Measurements from ENCODE around the gene KIAA0408. TPM values are rescaled to one million over a fixed set of nuclear protein-coding genes. Genes with fewer than 3 reads are reported as not detected.
"Not testable (repeated sequence)": the region's sequence is repeated elsewhere in the genome, so short reads cannot be mapped to it uniquely, and the experiment has no call there.

The KIAA0408 gene
- total RNA-seq, 2 donors from 2014 or later = 0.64 to 0.84 TPM

- WGBS, 2 experiments (ENCODE audit: insufficient coverage in 1 of 2, insufficient read length in 1 of 2) = 95 to 100% methylated on average over 1 to 7 of the region's 7 CpGs
- H3K27me3 Mint-ChIP-seq (ENCODE audit: insufficient read depth) = no peaks in the 10 kb centered on the region
- H3K27me3 ChIP-seq (ENCODE audit: control insufficient read depth, insufficient read depth, low read length, poor library complexity, severe bottlenecking) = no peaks in the 10 kb centered on the region
These were observed 23.5 kb downstream of the KIAA0408 start for GRCh38 chr6:127435626-127436220.

DNA sequence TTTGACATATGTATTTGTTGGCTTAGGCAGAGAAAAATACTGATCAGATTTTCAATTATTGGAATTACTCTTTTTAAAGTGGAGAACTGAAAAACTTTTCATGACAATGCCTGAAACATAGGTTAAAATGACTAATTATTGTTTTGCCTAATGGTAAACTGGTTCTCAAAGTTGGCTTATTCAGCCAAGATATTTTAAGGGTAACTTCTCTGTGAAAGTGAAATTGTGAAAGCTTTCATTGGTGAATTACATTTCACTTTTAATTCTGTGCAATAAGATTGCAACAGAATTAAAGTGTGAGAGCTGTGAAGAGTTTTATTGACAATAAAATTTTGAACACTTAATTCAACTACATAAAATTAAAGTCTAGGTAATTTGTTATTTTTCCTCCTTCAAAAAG is 24.5 kb downstream of the KIAA0408 start:
- no peak overlapping the region for H3K27ac Mint-ChIP-seq
- TF ChIP-seq, protein P1, sequence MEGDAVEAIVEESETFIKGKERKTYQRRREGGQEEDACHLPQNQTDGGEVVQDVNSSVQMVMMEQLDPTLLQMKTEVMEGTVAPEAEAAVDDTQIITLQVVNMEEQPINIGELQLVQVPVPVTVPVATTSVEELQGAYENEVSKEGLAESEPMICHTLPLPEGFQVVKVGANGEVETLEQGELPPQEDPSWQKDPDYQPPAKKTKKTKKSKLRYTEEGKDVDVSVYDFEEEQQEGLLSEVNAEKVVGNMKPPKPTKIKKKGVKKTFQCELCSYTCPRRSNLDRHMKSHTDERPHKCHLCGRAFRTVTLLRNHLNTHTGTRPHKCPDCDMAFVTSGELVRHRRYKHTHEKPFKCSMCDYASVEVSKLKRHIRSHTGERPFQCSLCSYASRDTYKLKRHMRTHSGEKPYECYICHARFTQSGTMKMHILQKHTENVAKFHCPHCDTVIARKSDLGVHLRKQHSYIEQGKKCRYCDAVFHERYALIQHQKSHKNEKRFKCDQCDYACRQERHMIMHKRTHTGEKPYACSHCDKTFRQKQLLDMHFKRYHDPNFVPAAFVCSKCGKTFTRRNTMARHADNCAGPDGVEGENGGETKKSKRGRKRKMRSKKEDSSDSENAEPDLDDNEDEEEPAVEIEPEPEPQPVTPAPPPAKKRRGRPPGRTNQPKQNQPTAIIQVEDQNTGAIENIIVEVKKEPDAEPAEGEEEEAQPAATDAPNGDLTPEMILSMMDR (conservative IDR thresholded peaks at IDR 0.05) = no peak

More at GRCh38 chr6:127435626-127436220, 23.5 kb downstream of the KIAA0408 start:
- TF ChIP-seq, protein P1 (conservative IDR thresholded peaks at IDR 0.05) = no peak
- Mint-ChIP-seq H3K36me3 (ENCODE audit: low read depth) (no peaks in the 10 kb centered on the region), H3K9me3 (peaks cover 4% of the 10 kb centered on the region), H3K27ac (no peak overlapping the region), H3K4me3 (no peak overlapping the region), H3K4me1 (peaks cover 6% of the 10 kb centered on the region)
- Histone ChIP-seq H3K9me3 (ENCODE audit: control insufficient read depth, low read length) (no peaks in the 10 kb centered on the region), H3K36me3 (ENCODE audit: control insufficient read depth, insufficient read depth, low read length) (no peaks in the 10 kb centered on the region), H3K4me3 (ENCODE audit: low read length) (no peak overlapping the region), H3K4me1 (ENCODE audit: control insufficient read depth, insufficient read depth, low read length) (no peaks in the 10 kb centered on the region), H3K27ac (ENCODE audit: low read depth, low read length) (no peak overlapping the region), H3K9ac (ENCODE audit: extremely low read depth, low read length, poor library complexity, severe bottlenecking) (no peak overlapping the region)
- DNase-seq = no peak

GRCh38 chr6:127428562-127428961 is 30.6 kb downstream of the KIAA0408 start:
- H3K4me1 Mint-ChIP-seq; H3K36me3 Mint-ChIP-seq (ENCODE audit: low read depth); H3K27ac ChIP-seq (ENCODE audit: low read depth, low read length); H3K4me3 ChIP-seq (ENCODE audit: low read length); H3K27me3 ChIP-seq (ENCODE audit: control insufficient read depth, insufficient read depth, low read length, poor library complexity, severe bottlenecking); H3K27me3 Mint-ChIP-seq (ENCODE audit: insufficient read depth); DNase-seq; H3K4me1 ChIP-seq (ENCODE audit: control insufficient read depth, insufficient read depth, low read length); H3K9ac ChIP-seq (ENCODE audit: extremely low read depth, low read length, poor library complexity, severe bottlenecking); H3K4me3 Mint-ChIP-seq; H3K27ac Mint-ChIP-seq; H3K36me3 ChIP-seq (ENCODE audit: control insufficient read depth, insufficient read depth, low read length): not testable (repeated sequence)
- peaks cover 11% of the 10 kb centered on the region for H3K9me3 ChIP-seq (ENCODE audit: control insufficient read depth, low read length)
- peaks cover 22% of the 10 kb centered on the region for H3K9me3 Mint-ChIP-seq
- WGBS, 2 experiments (ENCODE audit: insufficient coverage in 1 of 2, insufficient read length in 1 of 2) = 79 to 85% methylated on average over 8 to 9 of the region's 9 CpGs

More for the DNA sequence above, 24.5 kb downstream of the KIAA0408 start:
- H3K27ac ChIP-seq (ENCODE audit: low read depth, low read length) = no peak overlapping the region
- Mint-ChIP-seq H3K9me3 (peaks cover 5% of the 10 kb centered on the region), H3K27me3 (ENCODE audit: insufficient read depth) (no peaks in the 10 kb centered on the region), H3K36me3 (ENCODE audit: low read depth) (no peaks in the 10 kb centered on the region), H3K4me1 (peaks cover 6% of the 10 kb centered on the region), H3K4me3 (no peak overlapping the region)
- H3K36me3 ChIP-seq (ENCODE audit: control insufficient read depth, insufficient read depth, low read length) = no peaks in the 10 kb centered on the region
- no peaks in the 10 kb centered on the region for H3K9me3 ChIP-seq (ENCODE audit: control insufficient read depth, low read length)
- no peak overlapping the region for H3K4me3 ChIP-seq (ENCODE audit: low read length)
- H3K27me3 ChIP-seq (ENCODE audit: control insufficient read depth, insufficient read depth, low read length, poor library complexity, severe bottlenecking) = no peaks in the 10 kb centered on the region
- no peak overlapping the region for H3K9ac ChIP-seq (ENCODE audit: extremely low read depth, low read length, poor library complexity, severe bottlenecking)
- DNase-seq = no peak
- H3K4me1 ChIP-seq (ENCODE audit: control insufficient read depth, insufficient read depth, low read length) = no peaks in the 10 kb centered on the region

DNA sequence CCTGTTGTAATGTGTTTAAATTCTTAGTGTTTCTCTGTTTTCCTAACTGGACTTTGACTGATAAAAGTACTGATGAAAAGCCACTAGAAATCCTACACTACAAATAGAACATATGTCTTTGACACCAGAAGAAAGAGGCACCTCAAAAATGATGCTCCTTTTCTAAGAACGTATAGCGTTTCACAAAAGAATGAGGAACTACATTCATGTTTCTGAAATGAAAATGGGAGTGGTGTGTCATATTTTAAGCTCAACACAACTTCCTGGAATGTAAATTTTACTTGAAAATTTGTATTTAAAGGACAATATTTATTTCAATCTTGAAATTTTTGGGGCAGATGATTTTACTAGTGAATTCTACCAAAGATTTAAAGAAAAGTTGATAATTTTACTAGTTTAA is 35.3 kb downstream of the KIAA0408 start:
- WGBS, 2 experiments (ENCODE audit: insufficient coverage in 1 of 2, insufficient read length in 1 of 2) = 90% methylated on average over 2 of the region's 2 CpGs; no CpG with 5 or more reads in 1 of the 2 experiments
- Histone ChIP-seq H3K9ac (ENCODE audit: extremely low read depth, low read length, poor library complexity, severe bottlenecking) (no peak overlapping the region), H3K36me3 (ENCODE audit: control insufficient read depth, insufficient read depth, low read length) (no peaks in the 10 kb centered on the region), H3K4me1 (ENCODE audit: control insufficient read depth, insufficient read depth, low read length) (no peaks in the 10 kb centered on the region), H3K27me3 (ENCODE audit: control insufficient read depth, insufficient read depth, low read length, poor library complexity, severe bottlenecking) (no peaks in the 10 kb centered on the region), H3K9me3 (ENCODE audit: control insufficient read depth, low read length) (peaks cover 8% of the 10 kb centered on the region), H3K27ac (ENCODE audit: low read depth, low read length) (no peak overlapping the region), H3K4me3 (ENCODE audit: low read length) (no peak overlapping the region)
- Mint-ChIP-seq H3K27ac (no peak overlapping the region), H3K9me3 (peaks cover 10% of the 10 kb centered on the region), H3K4me1 (peaks cover 9% of the 10 kb centered on the region), H3K27me3 (ENCODE audit: insufficient read depth) (no peaks in the 10 kb centered on the region), H3K36me3 (ENCODE audit: low read depth) (no peaks in the 10 kb centered on the region), H3K4me3 (no peak overlapping the region)
- no peak for DNase-seq
- TF ChIP-seq, protein P1 (conservative IDR thresholded peaks at IDR 0.05) = no peak

DNA sequence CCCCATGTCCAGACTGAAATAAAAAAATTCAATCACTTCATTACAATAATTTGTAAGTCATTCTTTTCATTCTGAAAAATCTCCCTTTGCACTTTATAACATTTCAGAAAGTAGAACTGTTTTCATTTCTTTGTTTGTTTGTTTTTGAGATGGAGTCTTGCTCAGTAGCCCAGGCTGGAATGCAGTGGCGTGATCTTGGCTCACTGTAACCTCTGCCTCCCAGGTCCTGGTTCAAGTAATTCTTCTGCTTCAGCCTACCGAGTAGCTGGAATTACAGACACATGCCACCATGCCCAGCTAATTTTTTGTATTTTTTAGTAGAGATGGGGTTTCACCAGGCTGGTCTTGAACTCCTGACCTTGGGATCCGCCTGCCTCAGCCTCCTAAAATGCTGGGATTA is 38.0 kb downstream of the KIAA0408 start:
- H3K9me3 ChIP-seq (ENCODE audit: control insufficient read depth, low read length); H3K27me3 ChIP-seq (ENCODE audit: control insufficient read depth, insufficient read depth, low read length, poor library complexity, severe bottlenecking); H3K9me3 Mint-ChIP-seq; H3K4me3 Mint-ChIP-seq; H3K27ac Mint-ChIP-seq; H3K27me3 Mint-ChIP-seq (ENCODE audit: insufficient read depth); H3K9ac ChIP-seq (ENCODE audit: extremely low read depth, low read length, poor library complexity, severe bottlenecking); H3K36me3 ChIP-seq (ENCODE audit: control insufficient read depth, insufficient read depth, low read length); H3K27ac ChIP-seq (ENCODE audit: low read depth, low read length); H3K4me1 ChIP-seq (ENCODE audit: control insufficient read depth, insufficient read depth, low read length); DNase-seq; H3K36me3 Mint-ChIP-seq (ENCODE audit: low read depth); H3K4me3 ChIP-seq (ENCODE audit: low read length): not testable (repeated sequence)
- peaks cover 20% of the 10 kb centered on the region for H3K4me1 Mint-ChIP-seq
- 44 to 62% methylated on average over 2 to 3 of the region's 3 CpGs for WGBS, 2 experiments (ENCODE audit: insufficient coverage in 1 of 2, insufficient read length in 1 of 2)
